Cardiac muscle cell (in vitro differentiated cells and primary cell): ENCODE results near the gene PPP1R14B. TPM values are rescaled to one million over a fixed set of nuclear protein-coding genes. Genes with fewer than 3 reads are reported as not detected.

Source experiments
- DNase-seq, 2 donors: peaks; one replicate each; pipeline versions ENCODE4 v3.0.0 to v3.0.0-alpha.2; 2010 to 2017; ENCODE audit warnings: low read depth in 1 of 2, low spot score in 1 of 2
- H3K27ac ChIP-seq: fragments of 200-600 bp; sonication (generic); 2 replicates; pipeline ENCODE4 v1.5.1; 2016
- H3K27me3 ChIP-seq: fragments of 200-600 bp; sonication (generic); 2 replicates; pipeline ENCODE4 v1.6.0; 2016; ENCODE audit warnings: control low read depth
- H3K36me3 ChIP-seq: fragments of 200-600 bp; sonication (generic); 2 replicates; pipeline ENCODE4 v1.5.1; 2016; ENCODE audit warnings: control low read depth
- H3K4me1 ChIP-seq: fragments of 200-600 bp; sonication (generic); 2 replicates; pipeline ENCODE4 v1.8.1; 2017; ENCODE audit warnings: low read depth, mild to moderate bottlenecking, mixed run types
- H3K4me3 ChIP-seq: fragments of 200-600 bp; sonication (generic); 2 replicates; pipeline ENCODE4 v1.5.1; 2016; ENCODE audit warnings: mild to moderate bottlenecking
- H3K9me3 ChIP-seq: fragments of 200-600 bp; sonication (generic); 2 replicates; pipeline ENCODE4 v1.5.1; 2017; ENCODE audit warnings: low read depth, mild to moderate bottlenecking, control low read depth
- CTCF ChIP-seq: IDR thresholded peaks from 2 replicates; pipeline ENCODE4 v1.5.1; 2012; ENCODE audit warnings: low read depth, mild to moderate bottlenecking, low read length
- polyA plus RNA-seq: library from polyadenylated mRNA; unstranded; fragments of >200 nt; fragmentation: Nextera tagmentation; extraction: Ambion mirVana; gene quantifications from 2 replicates; pipeline ENCODE4 v1.2.1, GENCODE V29; 2016
- total RNA-seq: library from RNA; depleted of rRNA; stranded (reverse); fragments of >200 nt; gene quantifications from 2 replicates; pipeline ENCODE4 v1.2.3, GENCODE V29; 2016

The PPP1R14B gene
- total and polyA plus RNA-seq, 2 experiments from 2014 or later: 220 to 288 TPM

GRCh38 chr11:64291752-64292459 lies 45.2 kb upstream of the PPP1R14B start:
- H3K4me3 ChIP-seq: peak overlapping the region; percentile 18
- no peaks in the 10 kb centered on the region for H3K9me3 ChIP-seq

GRCh38 chr11:64291262-64291751 lies 44.6 kb upstream of the PPP1R14B start, which contains the start of gene KCNK4:
TSS of gene KCNK4 (plus strand) at chr11:64291302. CDS start at chr11:64293019, 1,717 bp downstream.
- H3K36me3 ChIP-seq: no peaks in the 10 kb centered on the region
- DNase-seq: no peak
- H3K9me3 ChIP-seq: no peaks in the 10 kb centered on the region
- TF ChIP-seq CTCF: no peak
- H3K27ac ChIP-seq: no peak within 1 kb of the TSS
- H3K27me3 ChIP-seq: peaks cover 73% of the 10 kb centered on the region
- no peaks in the 10 kb centered on the region for H3K4me1 ChIP-seq
- peak within 1 kb of the TSS; percentile 18 for H3K4me3 ChIP-seq

More at GRCh38 chr11:64291752-64292459, 45.2 kb upstream of the PPP1R14B start:
- no peak overlapping the region for H3K27ac ChIP-seq
- H3K36me3 ChIP-seq: no peaks in the 10 kb centered on the region
- DNase-seq: no peak
- H3K27me3 ChIP-seq: peaks cover 79% of the 10 kb centered on the region
- no peak for TF ChIP-seq CTCF
- H3K4me1 ChIP-seq: no peaks in the 10 kb centered on the region

GRCh38 chr11:64290352-64291261 lies 43.9 kb upstream of the PPP1R14B start:
- DNase-seq: no peak
- no peak overlapping the region for H3K4me3 ChIP-seq
- no peak for TF ChIP-seq CTCF

GRCh38 chr11:64289002-64289564 lies 42.3 kb upstream of the PPP1R14B start:
- Histone ChIP-seq H3K27me3 (peaks cover 51% of the 10 kb centered on the region), H3K4me1 (no peaks in the 10 kb centered on the region), H3K4me3 (no peak overlapping the region), H3K27ac (no peak overlapping the region), H3K36me3 (no peaks in the 10 kb centered on the region), H3K9me3 (no peaks in the 10 kb centered on the region)
- no peak for DNase-seq
- TF ChIP-seq CTCF: no peak

More at GRCh38 chr11:64290352-64291261, 43.9 kb upstream of the PPP1R14B start:
- H3K36me3 ChIP-seq: no peaks in the 10 kb centered on the region
- H3K27me3 ChIP-seq: peaks cover 66% of the 10 kb centered on the region
- no peaks in the 10 kb centered on the region for H3K4me1 ChIP-seq
- H3K9me3 ChIP-seq: no peaks in the 10 kb centered on the region
- H3K27ac ChIP-seq: no peak overlapping the region

GRCh38 chr11:64288353-64288750 lies 41.6 kb upstream of the PPP1R14B start:
- DNase-seq: no peak
- H3K4me1 ChIP-seq: no peaks in the 10 kb centered on the region

More at GRCh38 chr11:64288353-64288750, 41.6 kb upstream of the PPP1R14B start:
- H3K27me3 ChIP-seq: peaks cover 43% of the 10 kb centered on the region
- H3K4me3 ChIP-seq: no peak overlapping the region
- no peak for TF ChIP-seq CTCF
- no peak overlapping the region for H3K27ac ChIP-seq
- no peaks in the 10 kb centered on the region for H3K36me3 ChIP-seq
- H3K9me3 ChIP-seq: no peaks in the 10 kb centered on the region
